ENCODE data around the gene PLB1.
A peak's percentile ranks its signal among the peaks of the same experiment; 100 is the strongest.

DNA sequence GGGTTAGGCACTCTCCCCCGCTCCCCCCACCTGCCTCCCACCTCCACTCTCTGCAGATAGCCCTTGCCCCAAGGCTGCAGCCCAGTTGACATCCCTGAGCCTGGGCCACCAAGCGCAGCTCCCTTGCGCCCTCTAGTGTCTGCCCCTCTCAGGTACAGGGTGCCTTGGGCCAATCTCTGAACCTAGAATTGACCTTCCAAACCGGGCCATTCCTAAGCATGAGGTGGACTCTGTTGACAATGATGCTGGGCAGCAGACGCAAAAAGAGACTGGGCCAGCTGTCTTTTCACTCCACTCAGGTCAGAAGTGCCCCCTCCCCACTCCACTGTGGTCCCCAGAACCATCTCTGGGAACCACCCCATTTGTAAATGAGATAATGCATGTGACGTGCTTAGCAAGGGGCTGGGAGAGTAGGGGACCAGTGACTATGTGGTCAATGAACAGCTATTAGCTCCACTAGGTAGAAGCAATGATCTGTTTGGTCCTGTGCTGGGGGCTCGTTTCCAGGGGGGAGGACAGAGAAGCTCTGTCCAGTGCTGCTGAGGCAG, 43.3 kb upstream of the PLB1 start:
- TF ChIP-seq, protein P1, sequence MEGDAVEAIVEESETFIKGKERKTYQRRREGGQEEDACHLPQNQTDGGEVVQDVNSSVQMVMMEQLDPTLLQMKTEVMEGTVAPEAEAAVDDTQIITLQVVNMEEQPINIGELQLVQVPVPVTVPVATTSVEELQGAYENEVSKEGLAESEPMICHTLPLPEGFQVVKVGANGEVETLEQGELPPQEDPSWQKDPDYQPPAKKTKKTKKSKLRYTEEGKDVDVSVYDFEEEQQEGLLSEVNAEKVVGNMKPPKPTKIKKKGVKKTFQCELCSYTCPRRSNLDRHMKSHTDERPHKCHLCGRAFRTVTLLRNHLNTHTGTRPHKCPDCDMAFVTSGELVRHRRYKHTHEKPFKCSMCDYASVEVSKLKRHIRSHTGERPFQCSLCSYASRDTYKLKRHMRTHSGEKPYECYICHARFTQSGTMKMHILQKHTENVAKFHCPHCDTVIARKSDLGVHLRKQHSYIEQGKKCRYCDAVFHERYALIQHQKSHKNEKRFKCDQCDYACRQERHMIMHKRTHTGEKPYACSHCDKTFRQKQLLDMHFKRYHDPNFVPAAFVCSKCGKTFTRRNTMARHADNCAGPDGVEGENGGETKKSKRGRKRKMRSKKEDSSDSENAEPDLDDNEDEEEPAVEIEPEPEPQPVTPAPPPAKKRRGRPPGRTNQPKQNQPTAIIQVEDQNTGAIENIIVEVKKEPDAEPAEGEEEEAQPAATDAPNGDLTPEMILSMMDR (IDR thresholded peaks at IDR 0.05; ENCODE audit: borderline replicate concordance, extremely low read depth, low read length, poor library complexity, severe bottlenecking) = peak; percentile 95
- TF ChIP-seq EZH2 (IDR thresholded peaks at IDR 0.05; ENCODE audit: borderline replicate concordance, low read depth, low read length, severe bottlenecking) = no peak

Measured in DND-41 (cell line).